ENCODE data around the gene LIMS2.

The LIMS2 gene

DNA sequence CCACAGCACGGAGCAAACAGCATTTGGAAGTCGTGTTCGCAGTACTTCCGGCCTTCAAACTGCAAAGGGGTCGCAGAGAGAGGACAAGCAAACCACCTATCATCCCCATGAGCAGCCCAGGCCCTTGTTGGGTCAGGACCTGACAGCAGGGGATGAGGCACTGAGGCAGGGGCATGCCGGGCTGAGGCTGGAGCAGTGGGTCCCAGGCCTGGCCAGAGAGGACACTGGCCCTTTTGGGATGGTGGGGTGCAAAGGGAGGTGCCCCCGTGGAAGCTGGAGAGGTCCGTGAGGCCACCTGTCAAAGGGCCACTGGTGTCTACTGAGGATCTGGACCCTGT, 20.5 kb downstream of the LIMS2 start:
- TF ChIP-seq CSDC2 (CRISPR knock-in tag; IDR thresholded peaks at IDR 0.05) (no peak), ZNF70 (CRISPR knock-in tag; IDR thresholded peaks at IDR 0.05) (no peak), POU6F1 (CRISPR knock-in tag; IDR thresholded peaks at IDR 0.05; ENCODE audit: borderline replicate concordance, low read depth) (no peak)
- TF ChIP-seq, protein P1, sequence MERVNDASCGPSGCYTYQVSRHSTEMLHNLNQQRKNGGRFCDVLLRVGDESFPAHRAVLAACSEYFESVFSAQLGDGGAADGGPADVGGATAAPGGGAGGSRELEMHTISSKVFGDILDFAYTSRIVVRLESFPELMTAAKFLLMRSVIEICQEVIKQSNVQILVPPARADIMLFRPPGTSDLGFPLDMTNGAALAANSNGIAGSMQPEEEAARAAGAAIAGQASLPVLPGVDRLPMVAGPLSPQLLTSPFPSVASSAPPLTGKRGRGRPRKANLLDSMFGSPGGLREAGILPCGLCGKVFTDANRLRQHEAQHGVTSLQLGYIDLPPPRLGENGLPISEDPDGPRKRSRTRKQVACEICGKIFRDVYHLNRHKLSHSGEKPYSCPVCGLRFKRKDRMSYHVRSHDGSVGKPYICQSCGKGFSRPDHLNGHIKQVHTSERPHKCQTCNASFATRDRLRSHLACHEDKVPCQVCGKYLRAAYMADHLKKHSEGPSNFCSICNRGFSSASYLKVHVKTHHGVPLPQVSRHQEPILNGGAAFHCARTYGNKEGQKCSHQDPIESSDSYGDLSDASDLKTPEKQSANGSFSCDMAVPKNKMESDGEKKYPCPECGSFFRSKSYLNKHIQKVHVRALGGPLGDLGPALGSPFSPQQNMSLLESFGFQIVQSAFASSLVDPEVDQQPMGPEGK (CRISPR knock-in tag; IDR thresholded peaks at IDR 0.05; ENCODE audit: borderline replicate concordance) = no peak
- no peak for ATAC-seq

GRCh38 chr2:127654084-127654837, 21.1 kb downstream of the LIMS2 start:
- ATAC-seq = no peak

DNA sequence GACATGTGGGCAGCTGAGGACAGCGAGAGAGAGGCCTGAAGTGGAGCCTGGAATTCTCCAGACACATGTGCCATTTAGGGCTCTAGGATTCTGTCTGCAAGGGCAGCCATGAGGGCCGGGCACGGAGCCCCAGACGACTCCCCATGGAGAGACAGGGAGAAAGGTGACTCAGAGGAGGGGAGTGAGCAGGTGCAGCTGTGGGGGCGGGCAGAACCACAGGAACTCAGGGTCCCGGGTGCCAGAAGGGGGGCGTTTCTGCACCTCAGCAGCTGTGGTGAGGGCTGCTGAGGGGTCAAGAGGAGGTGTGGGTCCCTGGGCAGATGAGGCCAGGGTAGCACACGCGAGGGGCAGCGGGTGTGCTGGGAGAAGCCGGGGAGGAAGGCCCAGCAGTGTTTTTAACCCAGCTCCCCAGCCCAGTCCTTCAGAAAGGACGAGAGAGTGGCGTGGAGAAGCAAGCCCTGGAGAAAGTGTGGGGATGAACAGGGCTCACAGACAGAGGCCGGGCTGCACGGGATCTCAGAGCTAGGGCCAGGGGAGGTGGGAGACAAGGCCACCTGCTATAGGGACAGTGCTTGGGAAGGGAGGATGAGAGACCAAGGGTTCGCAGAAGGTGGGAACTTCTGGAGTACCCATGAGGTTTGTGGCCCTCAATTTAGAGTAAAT, 21.8 kb downstream of the LIMS2 start:
- ATAC-seq = no peak
- TF ChIP-seq OSR1 (CRISPR knock-in tag; IDR thresholded peaks at IDR 0.05) (no peak), ZNF8 (CRISPR knock-in tag; IDR thresholded peaks at IDR 0.05) (no peak), TSHZ2 (CRISPR knock-in tag; IDR thresholded peaks at IDR 0.05) (no peak), ESRRG (CRISPR knock-in tag; IDR thresholded peaks at IDR 0.05) (no peak), ZFP3 (CRISPR knock-in tag; IDR thresholded peaks at IDR 0.05) (no peak), ZNF565 (CRISPR knock-in tag; conservative IDR thresholded peaks at IDR 0.05; ENCODE audit: low read depth) (no peak), TOX (CRISPR knock-in tag; IDR thresholded peaks at IDR 0.05; ENCODE audit: borderline replicate concordance) (no peak), ISL1 (CRISPR knock-in tag; IDR thresholded peaks at IDR 0.05) (no peak), PPARA (CRISPR knock-in tag; IDR thresholded peaks at IDR 0.05; ENCODE audit: borderline replicate concordance) (no peak), ARNTL (CRISPR knock-in tag; IDR thresholded peaks at IDR 0.05; ENCODE audit: borderline replicate concordance, low read depth) (no peak), ZFP30 (CRISPR knock-in tag; IDR thresholded peaks at IDR 0.05) (no peak)
- TF ChIP-seq, protein P2, sequence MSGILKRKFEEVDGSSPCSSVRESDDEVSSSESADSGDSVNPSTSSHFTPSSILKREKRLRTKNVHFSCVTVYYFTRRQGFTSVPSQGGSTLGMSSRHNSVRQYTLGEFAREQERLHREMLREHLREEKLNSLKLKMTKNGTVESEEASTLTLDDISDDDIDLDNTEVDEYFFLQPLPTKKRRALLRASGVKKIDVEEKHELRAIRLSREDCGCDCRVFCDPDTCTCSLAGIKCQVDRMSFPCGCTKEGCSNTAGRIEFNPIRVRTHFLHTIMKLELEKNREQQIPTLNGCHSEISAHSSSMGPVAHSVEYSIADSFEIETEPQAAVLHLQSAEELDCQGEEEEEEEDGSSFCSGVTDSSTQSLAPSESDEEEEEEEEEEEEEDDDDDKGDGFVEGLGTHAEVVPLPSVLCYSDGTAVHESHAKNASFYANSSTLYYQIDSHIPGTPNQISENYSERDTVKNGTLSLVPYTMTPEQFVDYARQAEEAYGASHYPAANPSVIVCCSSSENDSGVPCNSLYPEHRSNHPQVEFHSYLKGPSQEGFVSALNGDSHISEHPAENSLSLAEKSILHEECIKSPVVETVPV (CRISPR knock-in tag; IDR thresholded peaks at IDR 0.05) = no peak
- TF ChIP-seq, protein P1 (CRISPR knock-in tag; IDR thresholded peaks at IDR 0.05; ENCODE audit: borderline replicate concordance) = no peak

More at GRCh38 chr2:127654084-127654837, 21.1 kb downstream of the LIMS2 start:
- no peak for TF ChIP-seq TSHZ2 (CRISPR knock-in tag; IDR thresholded peaks at IDR 0.05)
- TF ChIP-seq, protein P3, sequence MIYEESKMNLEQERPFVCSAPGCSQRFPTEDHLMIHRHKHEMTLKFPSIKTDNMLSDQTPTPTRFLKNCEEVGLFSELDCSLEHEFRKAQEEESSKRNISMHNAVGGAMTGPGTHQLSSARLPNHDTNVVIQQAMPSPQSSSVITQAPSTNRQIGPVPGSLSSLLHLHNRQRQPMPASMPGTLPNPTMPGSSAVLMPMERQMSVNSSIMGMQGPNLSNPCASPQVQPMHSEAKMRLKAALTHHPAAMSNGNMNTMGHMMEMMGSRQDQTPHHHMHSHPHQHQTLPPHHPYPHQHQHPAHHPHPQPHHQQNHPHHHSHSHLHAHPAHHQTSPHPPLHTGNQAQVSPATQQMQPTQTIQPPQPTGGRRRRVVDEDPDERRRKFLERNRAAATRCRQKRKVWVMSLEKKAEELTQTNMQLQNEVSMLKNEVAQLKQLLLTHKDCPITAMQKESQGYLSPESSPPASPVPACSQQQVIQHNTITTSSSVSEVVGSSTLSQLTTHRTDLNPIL (CRISPR knock-in tag; IDR thresholded peaks at IDR 0.05; ENCODE audit: low read depth) = no peak
- TF ChIP-seq ZNF70 (CRISPR knock-in tag; IDR thresholded peaks at IDR 0.05) = no peak
- TF ChIP-seq ZFP30 (CRISPR knock-in tag; IDR thresholded peaks at IDR 0.05) = no peak
- no peak for TF ChIP-seq PPARA (CRISPR knock-in tag; IDR thresholded peaks at IDR 0.05; ENCODE audit: borderline replicate concordance)
